CD4-positive, alpha-beta T cell treated with Interleukin-4 for 1 hour (primary cell): ENCODE results near the gene PSD4.
A peak's percentile ranks its signal among the peaks of the same experiment; 100 is the strongest.

ENCODE experiments used
- DNase-seq, 2 donors: peaks; one replicate each; pipeline ENCODE4 v3.0.0-alpha.2; 2020 to 2022

PSD4 gene

GRCh38 chr2:113144259-113144658 is 29.5 kb upstream of the PSD4 start:
- no peak for DNase-seq

GRCh38 chr2:113148606-113149552 is 24.9 kb upstream of the PSD4 start:
- no peak for DNase-seq

- DNase-seq: no peak
Measured at GRCh38 chr2:113149553-113150257, 24.1 kb upstream of the PSD4 start.

GRCh38 chr2:113150258-113150601 is 23.5 kb upstream of the PSD4 start:
- no peak for DNase-seq

- no peak for DNase-seq
Measured at GRCh38 chr2:113155331-113155730, 18.4 kb upstream of the PSD4 start.

GRCh38 chr2:113156278-113157117 is 17.3 kb upstream of the PSD4 start:
- DNase-seq: peak in 1 of 2 donors; percentile 15

- DNase-seq: peak in 1 of 2 donors; percentile 36
Measured at GRCh38 chr2:113157118-113157896, 16.5 kb upstream of the PSD4 start.

GRCh38 chr2:113157897-113158753 is 15.6 kb upstream of the PSD4 start:
- no peak for DNase-seq

- no peak for DNase-seq
Measured at GRCh38 chr2:113158884-113159553, 14.8 kb upstream of the PSD4 start.

- no peak for DNase-seq
Measured at GRCh38 chr2:113160248-113160647, 13.5 kb upstream of the PSD4 start.

- DNase-seq: no peak
Measured at GRCh38 chr2:113160962-113161361, 12.8 kb upstream of the PSD4 start.

GRCh38 chr2:113162173-113162572 is 11.6 kb upstream of the PSD4 start:
- no peak for DNase-seq

GRCh38 chr2:113162869-113163268 is 10.9 kb upstream of the PSD4 start:
- no peak for DNase-seq

GRCh38 chr2:113164215-113164929 is 9.4 kb upstream of the PSD4 start:
- no peak for DNase-seq

- no peak for DNase-seq
Measured at GRCh38 chr2:113164930-113165585, 8.7 kb upstream of the PSD4 start.

GRCh38 chr2:113166187-113166645 is 7.6 kb upstream of the PSD4 start:
- DNase-seq: no peak

GRCh38 chr2:113167115-113167932 is 6.4 kb upstream of the PSD4 start:
- DNase-seq: peak; percentile 63 to 64

GRCh38 chr2:113167962-113168340 is 5.8 kb upstream of the PSD4 start:
- DNase-seq: no peak
